ENCODE results near the gene JAZF1. TPM values are rescaled to one million over a fixed set of nuclear protein-coding genes. Genes with fewer than 3 reads are reported as not detected.

Gene JAZF1
- polyA plus RNA-seq, 1 experiment, result 18.0 TPM

GRCh38 chr7:28104041-28104541 lies 76.5 kb downstream of the JAZF1 start:
- no peak for DNase-seq (ENCODE audit: low read depth, low spot score)
- TF ChIP-seq CTCF (IDR thresholded peaks at IDR 0.05; ENCODE audit: low read depth, low read length), result no peak
- no peaks in the 10 kb centered on the region for H3K9me3 ChIP-seq (ENCODE audit: control insufficient read depth, insufficient read depth, low read length)
- no peak overlapping the region for H3K4me3 ChIP-seq (ENCODE audit: low read depth, low read length)
- no peaks in the 10 kb centered on the region for H3K27me3 ChIP-seq (ENCODE audit: control insufficient read depth, insufficient read depth, low read length)
- CTCF ChIA-PET, result interaction anchor here (1.7 to 3.9 kb wide), 3 partner anchors 7 to 27 kb away, joined by 5 to 29 read pairs (median 12); no protein-coding TSS in a partner anchor
- POLR2A ChIA-PET, result no interaction called here
- no peak overlapping the region for H3K27ac ChIP-seq (ENCODE audit: low read depth, low read length)

- ChIA-PET CTCF (interaction anchor here (1.8 kb wide), 1 partner anchor 10 kb away, joined by 11 read pairs; no protein-coding TSS in a partner anchor), POLR2A (no interaction called here)
- H3K27ac ChIP-seq (ENCODE audit: low read depth, low read length), result peak overlapping the region; percentile 33
- H3K4me3 ChIP-seq (ENCODE audit: low read depth, low read length), result no peak overlapping the region
- DNase-seq (ENCODE audit: low read depth, low spot score), result no peak
- no peaks in the 10 kb centered on the region for H3K9me3 ChIP-seq (ENCODE audit: control insufficient read depth, insufficient read depth, low read length)
- H3K27me3 ChIP-seq (ENCODE audit: control insufficient read depth, insufficient read depth, low read length), result no peaks in the 10 kb centered on the region
- no peak for TF ChIP-seq CTCF (IDR thresholded peaks at IDR 0.05; ENCODE audit: low read depth, low read length)
Observed at GRCh38 chr7:28102797-28103196, 77.8 kb downstream of the JAZF1 start.

- TF ChIP-seq CTCF (IDR thresholded peaks at IDR 0.05; ENCODE audit: low read depth, low read length), result peak; percentile 79
- Histone ChIP-seq H3K27me3 (ENCODE audit: control insufficient read depth, insufficient read depth, low read length) (no peaks in the 10 kb centered on the region), H3K9me3 (ENCODE audit: control insufficient read depth, insufficient read depth, low read length) (no peaks in the 10 kb centered on the region), H3K4me3 (ENCODE audit: low read depth, low read length) (no peak overlapping the region), H3K27ac (ENCODE audit: low read depth, low read length) (no peak overlapping the region)
- ChIA-PET POLR2A (no interaction called here), CTCF (interaction anchor here (0.6 to 5.1 kb wide), 47 partner anchors 10 to 901 kb away, joined by 3 to 35 read pairs (median 4); partner anchors contain the start of gene EVX1)
- peak; percentile 57 for DNase-seq (ENCODE audit: low read depth, low spot score)
Observed at GRCh38 chr7:28096713-28097112, 83.9 kb downstream of the JAZF1 start.

- no peak for DNase-seq (ENCODE audit: low read depth, low spot score)
- POLR2A ChIA-PET, result no interaction called here
- Histone ChIP-seq H3K4me3 (ENCODE audit: low read depth, low read length) (no peak overlapping the region), H3K27me3 (ENCODE audit: control insufficient read depth, insufficient read depth, low read length) (no peaks in the 10 kb centered on the region), H3K9me3 (ENCODE audit: control insufficient read depth, insufficient read depth, low read length) (no peaks in the 10 kb centered on the region), H3K27ac (ENCODE audit: low read depth, low read length) (no peak overlapping the region)
- TF ChIP-seq CTCF (IDR thresholded peaks at IDR 0.05; ENCODE audit: low read depth, low read length), result no peak
- CTCF ChIA-PET, result interaction anchor here (1.2 to 5.1 kb wide), 12 partner anchors 8 to 900 kb away, joined by 3 to 35 read pairs (median 18); no protein-coding TSS in a partner anchor
Observed at GRCh38 chr7:28095231-28095630, 85.4 kb downstream of the JAZF1 start.

- ChIA-PET POLR2A (no interaction called here), CTCF (interaction anchor here (0.6 to 5.1 kb wide), 54 partner anchors 8 to 1351 kb away, joined by 3 to 35 read pairs (median 4); no protein-coding TSS in a partner anchor)
- no peak overlapping the region for H3K4me3 ChIP-seq (ENCODE audit: low read depth, low read length)
- TF ChIP-seq CTCF (IDR thresholded peaks at IDR 0.05; ENCODE audit: low read depth, low read length), result peak; percentile 71
- H3K27me3 ChIP-seq (ENCODE audit: control insufficient read depth, insufficient read depth, low read length), result no peaks in the 10 kb centered on the region
- DNase-seq (ENCODE audit: low read depth, low spot score), result no peak
- no peak overlapping the region for H3K27ac ChIP-seq (ENCODE audit: low read depth, low read length)
- no peaks in the 10 kb centered on the region for H3K9me3 ChIP-seq (ENCODE audit: control insufficient read depth, insufficient read depth, low read length)
Observed at GRCh38 chr7:28093623-28094232, 86.9 kb downstream of the JAZF1 start.

Measured in AG04450 (cell line).